Measurements from ENCODE around the gene OAT. TPM values are rescaled to one million over a fixed set of nuclear protein-coding genes. Genes with fewer than 3 reads are reported as not detected.

Gene OAT
- total and polyA plus RNA-seq, 4 donors: 25.1 to 255 (median 69.1) TPM

DNA sequence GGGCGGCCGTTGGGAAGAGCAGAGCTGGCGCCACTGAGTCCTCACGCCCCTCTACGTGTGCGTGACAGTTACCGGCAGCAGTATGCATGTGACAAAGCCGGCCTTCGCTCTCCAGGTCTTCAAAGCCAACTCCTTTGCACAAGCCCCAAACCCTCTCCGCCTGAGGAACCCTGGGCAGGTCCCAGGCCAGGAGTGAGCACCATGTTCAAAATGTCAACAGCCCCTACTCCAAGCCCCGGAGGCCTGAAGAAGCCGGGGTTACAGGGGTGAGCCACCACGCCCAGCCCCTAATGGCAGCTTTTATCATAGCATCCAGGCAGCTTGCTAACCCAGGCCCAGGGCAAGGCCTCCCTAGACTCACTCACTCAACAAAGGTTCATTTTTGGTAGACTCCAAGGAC lies 70.8 kb downstream of the OAT start:
- no peak for DNase-seq (ENCODE audit: low spot score)
- H3K4me3 ChIP-seq (ENCODE audit: low read depth in 1 of 3, low read length in 3 of 3): no peak overlapping the region
- no peaks in the 10 kb centered on the region for H3K36me3 ChIP-seq (ENCODE audit: control insufficient read depth in 4 of 4, insufficient read depth in 3 of 4, low read depth in 1 of 4, low read length in 3 of 4)
- H3K27ac ChIP-seq (ENCODE audit: low read depth in 1 of 2, low read length in 2 of 2): no peak overlapping the region
- H3K9ac ChIP-seq (ENCODE audit: low read depth in 1 of 2, low read length in 2 of 2): no peak overlapping the region
- no peaks in the 10 kb centered on the region for H3K9me3 ChIP-seq (ENCODE audit: control insufficient read depth in 4 of 4, low read length in 3 of 4)
- peaks cover 0 to 4% (median 0%) of the 10 kb centered on the region in 4 donors for H3K4me1 ChIP-seq (ENCODE audit: control insufficient read depth in 4 of 4, insufficient read depth in 4 of 4, low read length in 3 of 4)
- TF ChIP-seq EGR1 (IDR thresholded peaks at IDR 0.05; ENCODE audit: low read depth in 2 of 2) (no peak), FOXA2 (IDR thresholded peaks at IDR 0.05) (no peak), HNF4G (IDR thresholded peaks at IDR 0.05) (no peak), NR2F2 (IDR thresholded peaks at IDR 0.05) (no peak), SP1 (IDR thresholded peaks at IDR 0.05) (no peak), TAF1 (conservative IDR thresholded peaks at IDR 0.05) (no peak), YY1 (IDR thresholded peaks at IDR 0.05) (no peak), FOXA1 (IDR thresholded peaks at IDR 0.05) (no peak)
- TF ChIP-seq, protein P1, sequence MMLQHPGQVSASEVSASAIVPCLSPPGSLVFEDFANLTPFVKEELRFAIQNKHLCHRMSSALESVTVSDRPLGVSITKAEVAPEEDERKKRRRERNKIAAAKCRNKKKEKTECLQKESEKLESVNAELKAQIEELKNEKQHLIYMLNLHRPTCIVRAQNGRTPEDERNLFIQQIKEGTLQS (IDR thresholded peaks at IDR 0.05): no peak
- TF ChIP-seq, protein P2, sequence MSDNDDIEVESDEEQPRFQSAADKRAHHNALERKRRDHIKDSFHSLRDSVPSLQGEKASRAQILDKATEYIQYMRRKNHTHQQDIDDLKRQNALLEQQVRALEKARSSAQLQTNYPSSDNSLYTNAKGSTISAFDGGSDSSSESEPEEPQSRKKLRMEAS (IDR thresholded peaks at IDR 0.05): no peak
- TF ChIP-seq, protein P3, sequence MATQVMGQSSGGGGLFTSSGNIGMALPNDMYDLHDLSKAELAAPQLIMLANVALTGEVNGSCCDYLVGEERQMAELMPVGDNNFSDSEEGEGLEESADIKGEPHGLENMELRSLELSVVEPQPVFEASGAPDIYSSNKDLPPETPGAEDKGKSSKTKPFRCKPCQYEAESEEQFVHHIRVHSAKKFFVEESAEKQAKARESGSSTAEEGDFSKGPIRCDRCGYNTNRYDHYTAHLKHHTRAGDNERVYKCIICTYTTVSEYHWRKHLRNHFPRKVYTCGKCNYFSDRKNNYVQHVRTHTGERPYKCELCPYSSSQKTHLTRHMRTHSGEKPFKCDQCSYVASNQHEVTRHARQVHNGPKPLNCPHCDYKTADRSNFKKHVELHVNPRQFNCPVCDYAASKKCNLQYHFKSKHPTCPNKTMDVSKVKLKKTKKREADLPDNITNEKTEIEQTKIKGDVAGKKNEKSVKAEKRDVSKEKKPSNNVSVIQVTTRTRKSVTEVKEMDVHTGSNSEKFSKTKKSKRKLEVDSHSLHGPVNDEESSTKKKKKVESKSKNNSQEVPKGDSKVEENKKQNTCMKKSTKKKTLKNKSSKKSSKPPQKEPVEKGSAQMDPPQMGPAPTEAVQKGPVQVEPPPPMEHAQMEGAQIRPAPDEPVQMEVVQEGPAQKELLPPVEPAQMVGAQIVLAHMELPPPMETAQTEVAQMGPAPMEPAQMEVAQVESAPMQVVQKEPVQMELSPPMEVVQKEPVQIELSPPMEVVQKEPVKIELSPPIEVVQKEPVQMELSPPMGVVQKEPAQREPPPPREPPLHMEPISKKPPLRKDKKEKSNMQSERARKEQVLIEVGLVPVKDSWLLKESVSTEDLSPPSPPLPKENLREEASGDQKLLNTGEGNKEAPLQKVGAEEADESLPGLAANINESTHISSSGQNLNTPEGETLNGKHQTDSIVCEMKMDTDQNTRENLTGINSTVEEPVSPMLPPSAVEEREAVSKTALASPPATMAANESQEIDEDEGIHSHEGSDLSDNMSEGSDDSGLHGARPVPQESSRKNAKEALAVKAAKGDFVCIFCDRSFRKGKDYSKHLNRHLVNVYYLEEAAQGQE (IDR thresholded peaks at IDR 0.05): no peak
- TF ChIP-seq, protein P4, sequence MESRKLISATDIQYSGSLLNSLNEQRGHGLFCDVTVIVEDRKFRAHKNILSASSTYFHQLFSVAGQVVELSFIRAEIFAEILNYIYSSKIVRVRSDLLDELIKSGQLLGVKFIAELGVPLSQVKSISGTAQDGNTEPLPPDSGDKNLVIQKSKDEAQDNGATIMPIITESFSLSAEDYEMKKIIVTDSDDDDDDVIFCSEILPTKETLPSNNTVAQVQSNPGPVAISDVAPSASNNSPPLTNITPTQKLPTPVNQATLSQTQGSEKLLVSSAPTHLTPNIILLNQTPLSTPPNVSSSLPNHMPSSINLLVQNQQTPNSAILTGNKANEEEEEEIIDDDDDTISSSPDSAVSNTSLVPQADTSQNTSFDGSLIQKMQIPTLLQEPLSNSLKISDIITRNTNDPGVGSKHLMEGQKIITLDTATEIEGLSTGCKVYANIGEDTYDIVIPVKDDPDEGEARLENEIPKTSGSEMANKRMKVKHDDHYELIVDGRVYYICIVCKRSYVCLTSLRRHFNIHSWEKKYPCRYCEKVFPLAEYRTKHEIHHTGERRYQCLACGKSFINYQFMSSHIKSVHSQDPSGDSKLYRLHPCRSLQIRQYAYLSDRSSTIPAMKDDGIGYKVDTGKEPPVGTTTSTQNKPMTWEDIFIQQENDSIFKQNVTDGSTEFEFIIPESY (IDR thresholded peaks at IDR 0.05): no peak
- H3K27me3 ChIP-seq (ENCODE audit: control insufficient read depth in 4 of 4, insufficient read depth in 4 of 4, low read length in 3 of 4): no peaks in the 10 kb centered on the region
- 88% methylated on average over 13 of the region's 13 CpGs for WGBS

Other genes starting within 250 kb of the OAT start
- gene NKX1-2, start 31.1 kb upstream of the OAT start, total RNA-seq: not detected
- not detected for gene NKX1-2, start 31.1 kb upstream of the OAT start, polyA plus RNA-seq
- 10 to 100 TPM; 15.9 to 25.7 TPM for gene LHPP, start 42.9 kb upstream of the OAT start, total RNA-seq
- gene LHPP, start 42.9 kb upstream of the OAT start, polyA plus RNA-seq: 10 to 100 TPM; 26.7 to 39.9 TPM